Measurements from ENCODE around the gene ZDHHC1.
A peak's percentile ranks its signal among the peaks of the same experiment; 100 is the strongest.
"Not testable (repeated sequence)": the region's sequence is repeated elsewhere in the genome, so short reads cannot be mapped to it uniquely, and the experiment has no call there.

The ZDHHC1 gene

DNA sequence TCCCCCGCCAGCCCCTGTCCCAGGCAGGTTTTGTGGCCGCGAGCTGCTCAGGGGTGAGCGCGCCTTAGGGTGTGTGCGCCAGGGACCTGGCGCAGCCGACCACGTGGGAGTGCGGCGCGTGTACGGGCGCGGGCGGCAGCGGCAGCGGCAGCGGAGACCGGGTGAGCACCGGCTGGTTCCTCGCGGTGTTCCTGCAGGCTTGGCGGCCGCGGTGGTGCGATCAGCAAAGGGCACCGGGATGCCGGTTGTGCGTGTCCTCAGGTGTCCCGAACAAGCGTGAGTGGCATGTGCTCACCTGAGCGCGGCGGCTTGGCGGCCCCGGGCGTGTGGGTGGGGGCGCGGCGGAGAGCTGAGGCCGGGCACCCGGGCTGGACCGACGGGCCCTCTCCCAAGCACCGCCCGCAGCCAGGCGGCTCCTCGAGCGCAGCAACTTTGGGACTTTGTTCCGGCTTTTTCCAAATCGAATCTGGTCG lies 14.3 kb upstream of the ZDHHC1 start:
- no peak for DNase-seq

GRCh38 chr16:67429799-67430503 lies 13.7 kb upstream of the ZDHHC1 start:
- DNase-seq: no peak

DNA sequence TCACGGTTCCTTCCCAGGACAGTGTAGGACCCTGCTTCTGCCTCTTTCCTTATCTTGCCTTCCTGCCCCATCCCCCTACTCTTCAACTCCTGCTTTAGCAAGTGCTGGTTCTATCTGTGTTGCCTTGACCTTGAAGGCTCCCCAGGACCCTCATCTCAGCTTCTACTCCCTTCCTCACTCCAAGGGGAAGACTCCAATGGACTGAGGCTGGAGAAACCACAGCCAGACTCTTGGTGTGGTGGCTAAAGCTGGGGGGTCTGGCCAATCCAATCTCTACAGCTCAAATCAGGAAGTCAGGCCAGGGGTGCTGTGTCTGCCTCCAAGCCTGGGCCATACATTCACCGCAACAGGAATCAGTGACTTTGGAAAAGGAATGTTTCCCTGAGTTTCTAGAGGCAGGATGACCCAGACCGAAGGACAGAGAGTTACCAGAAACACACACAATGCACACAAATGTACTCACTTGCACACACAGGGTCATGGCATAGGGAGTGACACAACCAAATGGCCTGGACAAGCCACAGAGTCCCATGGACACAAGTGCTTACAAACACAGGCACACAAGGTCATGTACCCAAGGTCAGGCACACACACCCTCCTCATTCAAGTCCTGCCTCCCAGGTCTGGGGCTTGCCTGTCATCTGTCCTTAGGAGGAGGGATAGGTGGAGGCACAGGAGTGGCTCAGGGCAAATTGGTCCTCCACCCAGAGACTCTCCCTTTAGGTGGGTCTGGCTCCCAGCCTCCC lies 12.9 kb upstream of the ZDHHC1 start:
- DNase-seq: no peak

DNA sequence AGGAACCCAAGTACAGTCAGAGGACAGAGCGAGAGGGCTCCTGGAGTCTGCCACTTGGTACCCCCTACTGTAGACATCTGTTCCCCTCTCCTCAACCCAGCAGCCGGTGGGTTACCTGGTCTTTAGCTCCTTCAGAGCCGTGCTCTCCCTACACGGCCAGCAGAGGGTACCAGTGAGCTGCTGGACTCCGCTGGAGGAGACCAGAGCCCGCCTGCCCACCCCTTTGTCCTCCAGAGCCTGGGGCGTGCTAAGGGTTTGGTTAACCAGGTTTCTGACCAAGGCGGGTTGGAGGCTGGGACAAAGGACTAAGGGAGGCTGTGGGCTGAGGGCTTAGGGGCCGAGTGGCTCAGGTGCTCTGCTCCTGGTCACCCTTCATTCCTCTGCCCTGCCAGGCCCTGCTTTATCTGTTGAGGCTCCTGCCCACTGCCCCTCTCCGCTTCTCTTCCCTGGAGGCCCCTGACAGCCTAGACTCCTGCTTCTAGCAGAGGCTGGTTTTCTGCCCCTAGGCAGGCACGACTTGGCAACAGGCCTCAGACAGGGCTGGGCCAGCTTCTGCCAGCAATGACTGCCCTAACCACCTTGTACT lies 12.0 kb upstream of the ZDHHC1 start:
- DNase-seq: peak in 1 of 2 donors; percentile 51

DNA sequence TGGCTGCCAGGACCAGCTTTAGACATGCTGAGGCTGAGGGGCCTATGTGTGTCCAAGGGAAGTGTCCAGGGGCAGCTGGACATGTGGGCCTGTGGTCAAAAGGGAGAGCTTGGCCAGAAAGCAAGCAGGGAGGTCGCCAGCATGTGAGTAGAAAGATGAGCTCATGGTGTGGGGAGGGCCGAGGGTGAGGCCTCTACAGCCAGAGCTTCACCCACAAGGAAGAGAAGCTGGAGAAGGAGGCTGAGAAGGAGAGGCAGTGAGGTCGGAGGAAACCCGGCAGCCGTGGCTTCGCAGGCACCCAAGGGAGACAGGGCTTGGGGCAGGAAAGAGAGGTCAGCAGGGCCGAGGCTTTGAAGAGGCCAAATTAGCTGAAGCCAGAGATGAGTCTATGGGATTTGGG lies 10.7 kb upstream of the ZDHHC1 start:
- no peak for DNase-seq

GRCh38 chr16:67426022-67426421 lies 9.7 kb upstream of the ZDHHC1 start:
- DNase-seq: no peak

GRCh38 chr16:67425580-67425979 lies 9.3 kb upstream of the ZDHHC1 start:
- DNase-seq: no peak

DNA sequence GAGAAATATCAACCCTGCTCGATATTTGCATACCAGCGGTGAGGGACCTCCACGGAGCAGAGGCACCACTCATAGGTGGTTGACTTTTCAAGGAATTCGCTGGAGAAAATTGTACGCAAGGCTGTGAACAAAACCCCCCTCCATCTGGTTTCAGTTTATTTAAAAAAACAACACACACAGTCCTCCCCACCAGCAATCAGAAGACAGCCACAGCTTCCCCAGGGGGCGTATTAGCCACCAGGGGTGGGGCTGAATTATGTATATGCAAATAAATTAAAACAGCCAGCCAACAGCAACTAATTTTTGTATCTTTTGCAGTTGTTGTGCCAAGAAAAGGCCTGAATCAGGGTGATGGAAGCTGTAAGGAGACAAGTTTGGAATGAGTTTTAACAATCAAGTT lies 8.8 kb upstream of the ZDHHC1 start:
- no peak for DNase-seq

DNA sequence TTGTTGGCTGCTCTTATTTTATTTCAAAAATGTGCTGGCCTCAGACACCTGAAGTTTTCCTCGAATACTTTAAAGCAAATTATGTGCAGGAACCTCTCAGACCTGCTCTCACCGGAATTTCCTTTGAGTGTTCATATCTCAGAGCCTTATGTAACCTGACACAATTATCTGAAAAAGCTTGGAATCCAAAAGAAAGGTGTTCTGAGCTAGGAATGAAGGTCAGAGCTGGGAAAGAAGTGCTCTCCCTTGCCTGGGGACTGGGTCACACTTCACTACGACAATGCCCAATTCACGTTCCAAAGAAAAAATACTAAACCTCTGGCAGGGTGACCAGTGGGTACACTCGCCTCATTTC lies 8.0 kb upstream of the ZDHHC1 start:
- DNase-seq: no peak

GRCh38 chr16:67423611-67424260 lies 7.5 kb upstream of the ZDHHC1 start:
- DNase-seq: no peak

DNA sequence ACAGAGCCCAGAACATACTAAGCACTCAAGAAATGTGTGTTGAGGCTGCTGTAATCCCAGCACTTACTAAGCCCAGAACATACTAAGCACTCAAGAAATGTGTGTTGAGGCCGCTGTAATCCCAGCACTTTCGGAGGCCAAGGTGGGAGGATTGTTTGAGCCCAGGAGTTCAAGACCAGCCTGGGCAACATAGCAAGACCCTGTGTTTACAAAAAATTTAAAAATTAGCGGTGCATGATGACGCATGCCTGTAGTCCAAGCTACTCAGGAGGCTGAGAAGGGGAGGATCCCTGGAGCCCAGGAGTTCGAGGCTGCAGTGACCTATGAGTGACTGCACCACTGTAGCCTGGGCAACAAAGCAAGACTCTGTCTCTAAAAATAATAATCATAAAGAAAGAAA lies 6.7 kb upstream of the ZDHHC1 start:
- DNase-seq: no peak

DNA sequence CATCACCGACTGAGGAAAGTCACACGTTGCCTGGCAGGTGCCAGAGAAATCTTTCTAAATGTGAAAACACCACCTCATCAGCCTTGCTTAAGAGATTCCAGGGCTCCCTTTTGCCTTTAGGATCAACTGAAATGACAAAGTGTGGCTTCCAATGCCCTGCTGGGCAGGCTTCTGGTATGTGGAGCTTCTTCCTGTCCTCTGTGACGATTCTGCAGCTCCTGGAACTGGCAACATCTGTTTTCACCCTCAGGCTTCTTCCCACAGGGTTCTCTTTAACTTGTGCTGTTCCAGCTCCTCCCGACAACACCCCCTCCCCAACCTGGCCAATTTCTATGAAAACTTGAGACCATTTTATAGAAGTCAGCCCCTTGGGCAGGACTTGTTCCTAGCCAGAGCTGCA lies 4.8 kb upstream of the ZDHHC1 start:
- no peak for DNase-seq

- DNase-seq: no peak
Observed at GRCh38 chr16:67419931-67420330, 3.7 kb upstream of the ZDHHC1 start.

- DNase-seq: no peak
Observed at GRCh38 chr16:67419502-67419901, 3.2 kb upstream of the ZDHHC1 start.

DNA sequence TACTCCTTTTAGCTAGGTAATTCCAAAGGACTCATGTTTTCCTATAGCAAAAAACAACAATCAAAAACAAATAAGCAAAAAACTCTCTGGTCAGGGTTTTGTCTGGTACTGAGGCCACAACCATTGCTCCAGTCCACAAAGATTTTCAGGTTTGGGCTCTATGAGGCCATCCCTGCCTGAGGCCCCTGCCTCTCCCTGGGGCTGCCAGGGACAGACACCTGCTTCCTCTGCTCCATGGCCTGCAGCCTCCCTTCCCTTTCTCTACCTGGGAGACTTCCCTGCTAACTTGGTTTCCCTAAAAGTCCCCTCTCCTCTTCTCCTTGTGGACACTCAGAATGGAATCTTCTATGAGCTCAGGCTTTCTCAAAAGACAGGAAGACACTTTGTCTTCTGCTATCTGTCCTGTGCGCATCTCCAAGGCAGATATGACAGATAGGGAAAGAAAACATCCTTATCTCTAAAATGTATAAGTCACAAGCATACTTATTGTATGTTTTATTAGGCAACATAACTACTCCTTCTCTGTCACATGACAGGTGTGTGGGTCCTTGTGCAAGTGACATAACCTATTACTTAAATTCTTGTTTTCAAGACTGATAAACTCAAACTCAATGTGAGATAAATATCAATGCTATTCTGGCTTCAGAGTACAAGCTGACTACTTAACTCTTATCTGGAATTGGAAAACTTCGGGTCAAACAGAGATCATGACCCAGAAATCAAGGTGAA lies 1.2 kb upstream of the ZDHHC1 start:
- DNase-seq: no peak

- not testable (repeated sequence) for DNase-seq
Observed at GRCh38 chr16:67415421-67415820, 856 bp downstream of the ZDHHC1 start.

- peak; percentile 49 to 79 for DNase-seq
Observed at GRCh38 chr16:67413978-67414911, 2.0 kb downstream of the ZDHHC1 start.

GRCh38 chr16:67412294-67412693 lies 4.0 kb downstream of the ZDHHC1 start:
- no peak for DNase-seq

DNA sequence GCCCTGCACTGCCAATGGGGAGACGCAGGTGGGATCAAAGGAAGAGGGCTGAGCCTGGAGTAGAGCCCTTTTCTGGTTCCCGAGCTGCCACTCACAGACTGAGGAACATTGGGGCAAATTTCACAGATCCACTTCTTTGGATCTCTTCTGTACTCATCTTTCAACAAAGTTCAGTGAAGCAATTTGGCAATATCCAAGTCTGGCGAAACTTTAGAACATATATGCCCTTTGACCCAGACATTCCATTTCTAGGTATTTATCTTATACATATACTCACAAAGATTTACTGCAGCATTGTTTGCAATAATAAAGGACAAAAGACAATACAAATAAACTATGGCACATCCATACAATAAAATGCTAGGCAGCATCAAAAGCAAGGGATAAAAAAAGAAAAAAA lies 4.9 kb downstream of the ZDHHC1 start:
- no peak for DNase-seq

DNA sequence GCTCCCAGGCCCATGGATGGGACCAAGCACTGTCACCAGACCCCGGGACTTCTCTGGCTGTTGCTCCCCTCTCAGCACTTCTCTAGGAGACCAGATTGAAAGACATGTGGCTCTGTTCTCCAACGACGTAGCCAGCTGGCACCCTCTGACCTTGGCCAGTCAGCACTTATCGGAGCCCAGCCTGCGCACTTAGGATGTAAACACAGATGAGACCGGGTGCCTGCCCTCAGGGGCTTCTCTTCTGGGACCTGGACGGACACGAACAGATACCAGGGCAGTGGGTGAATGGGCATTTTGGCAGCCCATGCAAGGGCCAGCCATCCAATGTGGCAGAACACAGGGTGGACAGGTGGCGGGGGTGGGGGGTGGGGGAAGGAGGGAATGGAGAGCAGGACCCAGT lies 6.6 kb downstream of the ZDHHC1 start:
- no peak for DNase-seq

- no peak for DNase-seq
Observed at GRCh38 chr16:67407788-67408452, 8.4 kb downstream of the ZDHHC1 start.
